Activated CD4-positive, alpha-beta T cell treated with anti-CD3 and anti-CD28 coated beads, Interleukin-2, amount 10 ng/mL, durations not matched to agents 7 days and 5 days (primary cell): ENCODE data around the gene ZNF22. TPM values are rescaled to one million over a fixed set of nuclear protein-coding genes. Genes with fewer than 3 reads are reported as not detected.
"Not testable (repeated sequence)": the region's sequence is repeated elsewhere in the genome, so short reads cannot be mapped to it uniquely, and the experiment has no call there.

ENCODE experiments used
- CTCF ChIA-PET: fragments of 350-600 bp; sonication (Branson Sonifier 250); formaldehyde crosslinking; loops from one replicate; lab custom pipeline; 2021; ENCODE audit warnings: antibody characterized with exemption; lab: Charles Lee
- POLR2A ChIA-PET: fragments of 350-600 bp; sonication (Branson Sonifier 250); formaldehyde crosslinking; loops from one replicate; lab custom pipeline; 2021; ENCODE audit warnings: antibody characterized with exemption; lab: Charles Lee
- DNase-seq: peaks from one replicate; pipeline ENCODE4 v3.0.0-alpha.2; 2020
- H3K27ac Mint-ChIP-seq: one replicate; pipeline ENCODE4 v1.8.0; 2021; ENCODE audit warnings: mild to moderate bottlenecking, moderate library complexity, mixed read lengths
- H3K27me3 Mint-ChIP-seq: one replicate; pipeline ENCODE4 v1.8.0; 2021; ENCODE audit warnings: mixed read lengths
- H3K36me3 Mint-ChIP-seq: one replicate; pipeline ENCODE4 v1.8.0; 2021; ENCODE audit warnings: low read depth, mixed read lengths
- H3K4me1 Mint-ChIP-seq: one replicate; pipeline ENCODE4 v1.8.0; 2021; ENCODE audit warnings: mixed read lengths
- H3K4me3 Mint-ChIP-seq: one replicate; pipeline ENCODE4 v1.8.0; 2021; ENCODE audit warnings: mild to moderate bottlenecking, moderate library complexity, mixed read lengths
- H3K9me3 Mint-ChIP-seq: one replicate; pipeline ENCODE4 v1.8.0; 2021; ENCODE audit warnings: mixed read lengths
- total RNA-seq, 2 experiments: library from RNA; stranded (reverse); gene quantifications; one replicate each; pipeline ENCODE4 v1.2.3, GENCODE V29; 2021

ZNF22 gene
- total RNA-seq, 2 experiments from 2014 or later = 26.9 to 29.7 TPM

GRCh38 chr10:44998146-44998631 lies 2.5 kb upstream of the ZNF22 start:
- Mint-ChIP-seq H3K27me3 (peaks cover 17% of the 10 kb centered on the region), H3K4me1 (peaks cover 58% of the 10 kb centered on the region)

DNA sequence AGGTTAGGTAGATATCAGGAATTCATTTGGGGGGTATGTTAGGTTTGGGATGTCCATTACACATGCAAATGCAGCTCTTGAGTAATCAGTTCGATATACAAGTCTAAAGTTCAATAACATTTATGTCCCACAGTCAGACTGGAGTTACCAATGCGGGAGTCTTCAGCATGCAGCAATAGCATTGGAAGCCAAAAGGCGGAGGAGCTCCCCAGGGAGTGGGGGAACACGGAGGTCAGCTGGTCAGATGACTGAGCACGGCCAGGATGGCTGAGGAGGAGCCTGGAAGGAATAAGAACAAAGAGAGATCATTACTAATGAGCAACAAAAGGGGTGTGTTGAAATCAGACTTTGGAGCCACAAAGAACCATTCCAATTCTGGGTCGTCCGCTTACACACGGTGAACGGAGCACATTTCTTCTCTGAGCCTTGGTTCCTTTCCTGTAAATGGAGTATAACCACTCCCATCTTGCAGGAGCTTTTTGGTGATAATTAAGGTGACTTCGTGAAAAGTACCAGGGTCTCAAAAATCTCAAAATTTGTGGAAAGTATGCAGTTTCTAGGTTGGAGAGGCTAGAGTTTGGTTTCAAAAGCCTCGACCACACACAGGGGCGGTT lies 478 bp upstream of the ZNF22 start:
- Mint-ChIP-seq H3K36me3 (peaks cover 37% of the 10 kb centered on the region), H3K27me3 (peaks cover 17% of the 10 kb centered on the region), H3K4me3 (peak overlapping the region; percentile 76), H3K4me1 (peaks cover 55% of the 10 kb centered on the region), H3K27ac (peak overlapping the region; percentile 95), H3K9me3 (peaks cover 29% of the 10 kb centered on the region)
- ChIA-PET CTCF (interaction anchor here (0.6 to 1.1 kb wide), 3 partner anchors 12 to 281 kb away, joined by 3 to 4 read pairs (median 3); no protein-coding TSS in a partner anchor), POLR2A (no interaction called here)
- DNase-seq = no peak

More at GRCh38 chr10:44998146-44998631, 2.5 kb upstream of the ZNF22 start:
- Mint-ChIP-seq H3K9me3 (peaks cover 14% of the 10 kb centered on the region), H3K36me3 (peaks cover 17% of the 10 kb centered on the region), H3K4me3 (no peak overlapping the region), H3K27ac (no peak overlapping the region)
- DNase-seq = no peak
- POLR2A ChIA-PET = no interaction called here
- CTCF ChIA-PET = interaction anchor here (0.9 kb wide), 1 partner anchor 65 kb away, joined by 3 read pairs; no protein-coding TSS in a partner anchor

- peak; percentile 60 for DNase-seq
- ChIA-PET POLR2A (interaction anchor here (0.9 kb wide), 1 partner anchor 69 kb away, joined by 3 read pairs; no protein-coding TSS in a partner anchor), CTCF (interaction anchor here (0.6 to 1.1 kb wide), 3 partner anchors 9 to 163 kb away, joined by 3 to 5 read pairs (median 3); no protein-coding TSS in a partner anchor)
- Mint-ChIP-seq H3K4me3 (peak overlapping the region; percentile 90), H3K9me3 (peaks cover 29% of the 10 kb centered on the region), H3K4me1 (peaks cover 42% of the 10 kb centered on the region), H3K27ac (peak overlapping the region; percentile 91), H3K36me3 (peaks cover 37% of the 10 kb centered on the region), H3K27me3 (peaks cover 17% of the 10 kb centered on the region)
Observed at GRCh38 chr10:45001381-45002148, 842 bp downstream of the ZNF22 start.

GRCh38 chr10:45003432-45004000 lies 2.8 kb downstream of the ZNF22 start:
- CTCF ChIA-PET = interaction anchor here (1.0 to 1.6 kb wide), 6 partner anchors 8 to 71 kb away, joined by 3 to 5 read pairs (median 3); no protein-coding TSS in a partner anchor
- peak overlapping the region; percentile 58 for H3K27ac Mint-ChIP-seq
- peaks cover 34% of the 10 kb centered on the region for H3K4me1 Mint-ChIP-seq
- no peak for DNase-seq
- H3K27me3 Mint-ChIP-seq = peaks cover 13% of the 10 kb centered on the region
- H3K36me3 Mint-ChIP-seq = peaks cover 37% of the 10 kb centered on the region
- POLR2A ChIA-PET = no interaction called here
- H3K4me3 Mint-ChIP-seq = no peak overlapping the region
- peaks cover 29% of the 10 kb centered on the region for H3K9me3 Mint-ChIP-seq

- Mint-ChIP-seq H3K27me3 (peaks cover 3% of the 10 kb centered on the region), H3K4me1 (peaks cover 34% of the 10 kb centered on the region), H3K4me3 (no peak overlapping the region), H3K9me3 (peaks cover 28% of the 10 kb centered on the region), H3K27ac (no peak overlapping the region), H3K36me3 (peaks cover 37% of the 10 kb centered on the region)
- DNase-seq = no peak
- ChIA-PET POLR2A (no interaction called here), CTCF (interaction anchor here (1.1 to 1.5 kb wide), 2 partner anchors 9 to 72 kb away, joined by 3 to 5 read pairs; no protein-coding TSS in a partner anchor)
Observed at GRCh38 chr10:45004661-45005060, 3.9 kb downstream of the ZNF22 start.

DNA sequence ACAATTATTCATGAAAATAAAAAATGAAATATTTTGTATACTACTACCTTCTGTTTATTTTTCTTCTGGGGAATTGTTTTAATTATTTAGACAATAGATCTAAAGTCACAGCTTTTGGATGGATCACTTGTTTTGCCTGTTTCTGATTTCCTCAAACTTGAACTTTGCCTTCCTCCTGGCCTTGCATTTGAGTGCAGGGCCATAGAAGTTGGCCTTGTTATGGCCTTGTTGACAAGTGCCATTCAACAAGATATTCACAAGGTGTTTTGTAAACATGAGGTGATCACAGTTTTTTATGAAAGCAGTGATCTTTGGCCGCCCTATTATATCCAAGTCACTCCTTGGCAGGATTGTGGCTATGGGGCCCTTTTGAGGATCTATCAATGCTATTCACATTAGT lies 4.6 kb downstream of the ZNF22 start:
- no peak overlapping the region for H3K27ac Mint-ChIP-seq
- POLR2A ChIA-PET = no interaction called here

GRCh38 chr10:45006276-45007030 lies 5.7 kb downstream of the ZNF22 start:
- POLR2A ChIA-PET = no interaction called here

More for the DNA sequence above, 4.6 kb downstream of the ZNF22 start:
- DNase-seq = no peak
- H3K9me3 Mint-ChIP-seq = peaks cover 22% of the 10 kb centered on the region
- H3K27me3 Mint-ChIP-seq = no peaks in the 10 kb centered on the region
- H3K4me3 Mint-ChIP-seq = no peak overlapping the region
- CTCF ChIA-PET = no interaction called here
- peaks cover 28% of the 10 kb centered on the region for H3K4me1 Mint-ChIP-seq
- H3K36me3 Mint-ChIP-seq = peaks cover 35% of the 10 kb centered on the region

GRCh38 chr10:45008524-45009161 lies 7.9 kb downstream of the ZNF22 start:
- peaks cover 12% of the 10 kb centered on the region for H3K9me3 Mint-ChIP-seq
- peaks cover 16% of the 10 kb centered on the region for H3K36me3 Mint-ChIP-seq
- H3K27me3 Mint-ChIP-seq = peaks cover 2% of the 10 kb centered on the region
- CTCF ChIA-PET = no interaction called here
- no peak overlapping the region for H3K27ac Mint-ChIP-seq
- peaks cover 5% of the 10 kb centered on the region for H3K4me1 Mint-ChIP-seq
- H3K4me3 Mint-ChIP-seq = no peak overlapping the region
- POLR2A ChIA-PET = no interaction called here
- peak; percentile 49 for DNase-seq

More at GRCh38 chr10:45006276-45007030, 5.7 kb downstream of the ZNF22 start:
- Mint-ChIP-seq H3K4me3 (no peak overlapping the region), H3K36me3 (peaks cover 32% of the 10 kb centered on the region), H3K4me1 (peaks cover 21% of the 10 kb centered on the region), H3K27ac (no peak overlapping the region), H3K9me3 (peaks cover 22% of the 10 kb centered on the region), H3K27me3 (no peaks in the 10 kb centered on the region)
- no peak for DNase-seq
- CTCF ChIA-PET = no interaction called here

GRCh38 chr10:45014557-45014956 lies 13.8 kb downstream of the ZNF22 start:
- H3K27me3 Mint-ChIP-seq, DNase-seq, H3K36me3 Mint-ChIP-seq, CTCF ChIA-PET, POLR2A ChIA-PET, H3K9me3 Mint-ChIP-seq, H3K4me1 Mint-ChIP-seq, H3K4me3 Mint-ChIP-seq, H3K27ac Mint-ChIP-seq: not testable (repeated sequence)

DNA sequence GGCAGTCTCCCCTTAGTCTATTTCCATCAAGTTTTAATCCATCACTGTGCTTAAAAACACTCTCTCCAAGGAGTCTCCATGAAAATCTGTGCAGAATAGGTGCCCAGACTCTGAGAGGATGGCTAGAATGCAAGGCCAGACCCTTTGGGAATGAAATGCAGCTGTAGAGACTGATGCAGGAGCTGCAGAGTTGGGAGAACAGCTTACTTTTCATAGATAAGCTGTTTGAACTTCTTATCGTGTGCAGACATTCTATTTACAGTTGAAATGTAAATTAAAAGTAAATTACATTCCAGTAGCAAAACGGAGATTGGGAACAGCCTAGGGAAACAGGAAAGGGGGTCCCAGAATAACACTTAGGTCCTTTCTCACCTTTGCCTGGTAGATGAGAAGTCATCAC lies 14.9 kb downstream of the ZNF22 start:
- ChIA-PET POLR2A (no interaction called here), CTCF (interaction anchor here (0.7 kb wide), 1 partner anchor 168 kb away, joined by 3 read pairs; no protein-coding TSS in a partner anchor)
- Mint-ChIP-seq H3K27me3 (peaks cover 8% of the 10 kb centered on the region), H3K4me3 (no peak overlapping the region), H3K4me1 (no peaks in the 10 kb centered on the region), H3K27ac (no peak overlapping the region), H3K9me3 (no peaks in the 10 kb centered on the region), H3K36me3 (no peaks in the 10 kb centered on the region)
- no peak for DNase-seq

- ChIA-PET CTCF (no interaction called here), POLR2A (no interaction called here)
- no peak overlapping the region for H3K4me3 Mint-ChIP-seq
- no peak for DNase-seq
- peaks cover 5% of the 10 kb centered on the region for H3K27me3 Mint-ChIP-seq
- no peak overlapping the region for H3K27ac Mint-ChIP-seq
- no peaks in the 10 kb centered on the region for H3K9me3 Mint-ChIP-seq
- H3K36me3 Mint-ChIP-seq = peaks cover 2% of the 10 kb centered on the region
- H3K4me1 Mint-ChIP-seq = no peaks in the 10 kb centered on the region
Observed at GRCh38 chr10:45023426-45023825, 22.7 kb downstream of the ZNF22 start.

GRCh38 chr10:45034301-45034700 lies 33.6 kb downstream of the ZNF22 start:
- DNase-seq = no peak
- ChIA-PET POLR2A (no interaction called here), CTCF (no interaction called here)
- Mint-ChIP-seq H3K9me3 (peaks cover 8% of the 10 kb centered on the region), H3K36me3 (no peaks in the 10 kb centered on the region), H3K27ac (no peak overlapping the region), H3K4me3 (no peak overlapping the region), H3K4me1 (no peaks in the 10 kb centered on the region), H3K27me3 (peaks cover 12% of the 10 kb centered on the region)
